Osteocyte (in vitro differentiated cells): ENCODE data around the gene CUL1. TPM values are rescaled to one million over a fixed set of nuclear protein-coding genes. Genes with fewer than 3 reads are reported as not detected.

Source experiments
- DNase-seq: peaks from one replicate; pipeline ENCODE4 v3.0.0; 2021; ENCODE audit warnings: mixed read lengths; ENCODE audit not compliant: unreplicated experiment; ENCODE audit errors: extremely low spot score
- H3K27ac Mint-ChIP-seq: one replicate; pipeline ENCODE4 v1.8.0; 2021; ENCODE audit warnings: mild to moderate bottlenecking, mixed read lengths; ENCODE audit not compliant: unreplicated experiment
- H3K27me3 Mint-ChIP-seq: one replicate; pipeline ENCODE4 v1.8.0; 2021; ENCODE audit warnings: mixed read lengths; ENCODE audit not compliant: unreplicated experiment
- H3K36me3 Mint-ChIP-seq: one replicate; pipeline ENCODE4 v1.8.0; 2021; ENCODE audit warnings: mixed read lengths; ENCODE audit not compliant: unreplicated experiment
- H3K4me1 Mint-ChIP-seq: one replicate; pipeline ENCODE4 v1.8.0; 2021; ENCODE audit warnings: mixed read lengths; ENCODE audit not compliant: unreplicated experiment
- H3K4me3 Mint-ChIP-seq: one replicate; pipeline ENCODE4 v1.8.0; 2021; ENCODE audit warnings: mild to moderate bottlenecking, moderate library complexity, mixed read lengths; ENCODE audit not compliant: unreplicated experiment
- H3K9me3 Mint-ChIP-seq: one replicate; pipeline ENCODE4 v1.8.0; 2021; ENCODE audit warnings: mixed read lengths; ENCODE audit not compliant: unreplicated experiment
- CTCF ChIP-seq: fragments of 200-600 bp; sonication (generic); IDR thresholded peaks from 2 replicates; pipeline ENCODE4 v1.5.0; 2021; ENCODE audit warnings: antibody characterized with exemption, mild to moderate bottlenecking, moderate library complexity
- total RNA-seq: library from RNA; stranded (reverse); gene quantifications from 2 replicates; pipeline ENCODE4 v1.2.1, GENCODE V29; 2021

CUL1 gene
- total RNA-seq, 1 donor from 2014 or later: 45.6 TPM

GRCh38 chr7:148694631-148695030 lies 4.1 kb upstream of the CUL1 start:
- no peak for TF ChIP-seq CTCF
- H3K4me1 Mint-ChIP-seq: peaks cover 13% of the 10 kb centered on the region
- H3K27me3 Mint-ChIP-seq: no peaks in the 10 kb centered on the region
- no peaks in the 10 kb centered on the region for H3K9me3 Mint-ChIP-seq
- H3K27ac Mint-ChIP-seq: no peak overlapping the region
- H3K36me3 Mint-ChIP-seq: no peaks in the 10 kb centered on the region
- no peak overlapping the region for H3K4me3 Mint-ChIP-seq
- no peak for DNase-seq

- H3K4me1 Mint-ChIP-seq: peaks cover 23% of the 10 kb centered on the region
- no peaks in the 10 kb centered on the region for H3K9me3 Mint-ChIP-seq
- H3K36me3 Mint-ChIP-seq: no peaks in the 10 kb centered on the region
- H3K4me3 Mint-ChIP-seq: no peak overlapping the region
- TF ChIP-seq CTCF: no peak
- H3K27ac Mint-ChIP-seq: no peak overlapping the region
- no peak for DNase-seq
- no peaks in the 10 kb centered on the region for H3K27me3 Mint-ChIP-seq
Observed at GRCh38 chr7:148695953-148696352, 2.8 kb upstream of the CUL1 start.

GRCh38 chr7:148696787-148697186 lies 1.9 kb upstream of the CUL1 start:
- H3K4me1 Mint-ChIP-seq: peaks cover 31% of the 10 kb centered on the region

GRCh38 chr7:148697256-148698006 lies 1.3 kb upstream of the CUL1 start:
- no peaks in the 10 kb centered on the region for H3K27me3 Mint-ChIP-seq
- TF ChIP-seq CTCF: no peak
- peak overlapping the region; percentile 80 for H3K4me3 Mint-ChIP-seq
- H3K4me1 Mint-ChIP-seq: peaks cover 38% of the 10 kb centered on the region
- DNase-seq: no peak
- H3K27ac Mint-ChIP-seq: peak overlapping the region; percentile 90
- no peaks in the 10 kb centered on the region for H3K9me3 Mint-ChIP-seq
- no peaks in the 10 kb centered on the region for H3K36me3 Mint-ChIP-seq

More at GRCh38 chr7:148696787-148697186, 1.9 kb upstream of the CUL1 start:
- H3K36me3 Mint-ChIP-seq: no peaks in the 10 kb centered on the region
- no peak for DNase-seq
- no peak overlapping the region for H3K27ac Mint-ChIP-seq
- H3K4me3 Mint-ChIP-seq: no peak overlapping the region
- no peaks in the 10 kb centered on the region for H3K9me3 Mint-ChIP-seq
- TF ChIP-seq CTCF: no peak
- no peaks in the 10 kb centered on the region for H3K27me3 Mint-ChIP-seq

- no peaks in the 10 kb centered on the region for H3K9me3 Mint-ChIP-seq
- no peaks in the 10 kb centered on the region for H3K27me3 Mint-ChIP-seq
- TF ChIP-seq CTCF: no peak
- H3K36me3 Mint-ChIP-seq: no peaks in the 10 kb centered on the region
- peaks cover 43% of the 10 kb centered on the region for H3K4me1 Mint-ChIP-seq
- H3K4me3 Mint-ChIP-seq: peak overlapping the region; percentile 80
- H3K27ac Mint-ChIP-seq: peak overlapping the region; percentile 90
- DNase-seq: no peak
Observed at GRCh38 chr7:148698007-148698396, 701 bp upstream of the CUL1 start.
